A549 (cell line): Measurements from ENCODE around the gene PAIP2.

ENCODE experiments used
- EP300 ChIP-seq, 2 experiments: fragments of >200 bp; sonication (Bioruptor Twin); formaldehyde crosslinking; IDR thresholded peaks; 2 replicates in 1 of 2; 3 replicates in 1 of 2; pipeline ENCODE4 v1.6.1; 2016 to 2017
- HMGXB4 ChIP-seq: fragments of 250-450 bp; sonication (Bioruptor Pico); IDR thresholded peaks from 2 replicates; pipeline ENCODE4 v1.5.0; 2021; ENCODE audit warnings: mild to moderate bottlenecking, moderate library complexity, borderline replicate concordance
- MYC ChIP-seq: IDR thresholded peaks from 2 replicates; pipeline ENCODE4 v1.6.1; 2012; ENCODE audit warnings: mild to moderate bottlenecking, inconsistent platforms, low read length, improper control_type of control experiment, borderline replicate concordance
- RAD21 ChIP-seq, 2 experiments: fragments of >200 bp in 1 of 2; sonication (Bioruptor Twin) in 1 of 2; formaldehyde crosslinking in 1 of 2; IDR thresholded peaks in 1 of 2; conservative IDR thresholded peaks in 1 of 2; 2 replicates in 1 of 2; 3 replicates in 1 of 2; pipeline ENCODE4 v1.6.1; 2012 to 2018; ENCODE audit warnings: inconsistent platforms in 1 of 2

- TF ChIP-seq RAD21 (conservative IDR thresholded peaks at IDR 0.05 in 1 of 2, IDR thresholded peaks at IDR 0.05 in 1 of 2) (no peak), EP300 (IDR thresholded peaks at IDR 0.05) (no peak), MYC (no peak), HMGXB4 (CRISPR knock-in tag) (no peak)
These were observed 43.0 kb downstream of the PAIP2 start for GRCh38 chr5:139384591-139385051.
